WTC11 (cell line): ENCODE measurements around the gene TIMM10. TPM values are rescaled to one million over a fixed set of nuclear protein-coding genes. Genes with fewer than 3 reads are reported as not detected.
A peak's percentile ranks its signal among the peaks of the same experiment; 100 is the strongest.

Experiments
- ATF1 ChIP-seq: sonication (generic); formaldehyde crosslinking; IDR thresholded peaks from 2 replicates; pipeline ENCODE4 v1.8.1; 2023; ENCODE audit warnings: mild to moderate bottlenecking, moderate library complexity, missing genetic modification reagents
- CREB1 ChIP-seq: sonication (generic); formaldehyde crosslinking; IDR thresholded peaks from 2 replicates; pipeline ENCODE4 v1.8.0; 2023; ENCODE audit warnings: mild to moderate bottlenecking, missing genetic modification reagents
- E2F1 ChIP-seq: sonication (generic); formaldehyde crosslinking; IDR thresholded peaks from 2 replicates; pipeline ENCODE4 v1.8.0; 2022; ENCODE audit warnings: mild to moderate bottlenecking, missing genetic modification reagents
- ETV6 ChIP-seq: sonication (generic); formaldehyde crosslinking; IDR thresholded peaks from 2 replicates; pipeline ENCODE4 v1.8.1; 2022; ENCODE audit warnings: mild to moderate bottlenecking, missing genetic modification reagents
- GTF2I ChIP-seq: fragments of 250-450 bp; sonication (Bioruptor Pico); conservative IDR thresholded peaks from 2 replicates; pipeline ENCODE4 v1.4.0; 2021; ENCODE audit warnings: mild to moderate bottlenecking
- HMGXB4 ChIP-seq: sonication (generic); formaldehyde crosslinking; IDR thresholded peaks from 2 replicates; pipeline ENCODE4 v1.8.1; 2023; ENCODE audit warnings: mild to moderate bottlenecking, moderate library complexity, missing genetic modification reagents
- JAZF1 ChIP-seq: fragments of 250-450 bp; sonication (Bioruptor Pico); IDR thresholded peaks from 2 replicates; pipeline ENCODE4 v1.9.0; 2021; ENCODE audit warnings: moderate library complexity, mild to moderate bottlenecking, inconsistent platforms
- MAX ChIP-seq: sonication (generic); formaldehyde crosslinking; IDR thresholded peaks from 2 replicates; pipeline ENCODE4 v1.8.0; 2022; ENCODE audit warnings: mild to moderate bottlenecking, missing genetic modification reagents
- NR2C2 ChIP-seq: sonication (generic); formaldehyde crosslinking; IDR thresholded peaks from 2 replicates; pipeline ENCODE4 v1.8.0; 2022; ENCODE audit warnings: mild to moderate bottlenecking, missing genetic modification reagents
- NR3C1 ChIP-seq: sonication (generic); formaldehyde crosslinking; conservative IDR thresholded peaks from 2 replicates; pipeline ENCODE4 v1.8.1; 2023; ENCODE audit warnings: low read depth, mild to moderate bottlenecking, missing genetic modification reagents
- SMAD3 ChIP-seq: sonication (generic); formaldehyde crosslinking; IDR thresholded peaks from 2 replicates; pipeline ENCODE4 v1.8.0; 2022; ENCODE audit warnings: missing genetic modification reagents, mild to moderate bottlenecking, borderline replicate concordance
- ZBTB43 ChIP-seq: sonication (generic); formaldehyde crosslinking; IDR thresholded peaks from 2 replicates; pipeline ENCODE4 v1.8.1; 2023; ENCODE audit warnings: mild to moderate bottlenecking, missing genetic modification reagents
- ZNF396 ChIP-seq: fragments of 250-450 bp; sonication (Bioruptor Pico); IDR thresholded peaks from 2 replicates; pipeline ENCODE4 v1.8.0; 2021; ENCODE audit warnings: mild to moderate bottlenecking, moderate library complexity, borderline replicate concordance
- ZNF671 ChIP-seq: fragments of 250-450 bp; sonication (Bioruptor Pico); IDR thresholded peaks from 2 replicates; pipeline ENCODE4 v1.8.0; 2021; ENCODE audit warnings: mild to moderate bottlenecking
- ZSCAN18 ChIP-seq: fragments of 250-450 bp; sonication (Bioruptor Pico); IDR thresholded peaks from 2 replicates; pipeline ENCODE4 v2.1.2; 2022; ENCODE audit warnings: mild to moderate bottlenecking, moderate library complexity
- total RNA-seq: library from RNA; stranded (reverse); gene quantifications from 3 replicates; pipeline ENCODE4 v1.2.3, GENCODE V29; 2021
- TF ChIP-seq, protein P1 (sequence below): sonication (generic); formaldehyde crosslinking; IDR thresholded peaks from 2 replicates; pipeline ENCODE4 v1.8.0; 2023; ENCODE audit warnings: mild to moderate bottlenecking, missing genetic modification reagents
- TF ChIP-seq, protein P2 (sequence below): sonication (generic); formaldehyde crosslinking; IDR thresholded peaks from 2 replicates; pipeline ENCODE4 v1.8.0; 2023; ENCODE audit warnings: missing genetic modification reagents
- TF ChIP-seq, protein P3 (sequence below): fragments of 250-450 bp; sonication (Bioruptor Pico); IDR thresholded peaks from 2 replicates; pipeline ENCODE4 v1.9.0; 2021; ENCODE audit warnings: mild to moderate bottlenecking

Gene TIMM10
- total RNA-seq, 1 experiment from 2014 or later: 92.8 TPM

DNA sequence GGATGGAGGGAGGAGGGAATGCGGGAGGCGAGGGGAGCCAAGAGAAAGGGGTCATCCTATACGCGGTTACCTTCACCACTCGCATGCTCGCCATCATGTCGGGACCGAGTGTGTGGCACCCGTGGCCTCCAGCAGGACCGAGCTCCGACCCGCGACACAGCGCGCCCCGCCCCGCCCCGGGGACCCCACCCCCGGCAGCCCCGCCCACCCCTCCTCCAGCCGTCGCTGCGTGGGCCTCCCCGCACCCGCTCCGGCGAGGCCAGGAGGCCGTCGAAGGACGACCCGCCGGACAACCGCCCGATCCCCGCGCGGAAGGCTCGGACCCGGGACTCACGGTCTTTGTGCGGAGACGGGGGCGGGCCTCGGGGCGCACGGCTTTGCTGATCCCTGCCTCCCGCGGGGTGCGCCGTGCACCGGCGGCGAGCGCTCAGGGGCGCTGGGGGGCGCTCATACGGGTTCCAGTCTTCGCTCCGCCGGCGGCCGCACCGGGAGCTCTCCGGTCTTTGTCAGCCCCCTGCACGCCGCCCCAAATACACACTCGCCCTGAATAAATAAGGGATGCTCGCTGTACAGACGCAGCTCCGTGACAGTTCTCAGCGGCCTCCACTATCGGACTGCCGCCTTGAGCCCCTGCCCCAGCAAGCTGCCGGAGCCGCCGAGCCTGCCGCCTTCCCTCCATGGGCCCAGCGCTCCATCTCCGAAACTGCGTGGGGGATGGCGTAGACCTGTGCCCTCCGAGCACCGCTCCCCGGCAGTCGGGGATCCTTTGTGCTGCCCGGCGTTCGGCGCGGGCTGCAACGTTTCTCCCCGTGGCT lies 37.2 kb upstream of the TIMM10 start, which contains the start of gene UBE2L6 (continued):
- TF ChIP-seq NR2C2 (CRISPR knock-in tag) (no peak), JAZF1 (CRISPR knock-in tag) (no peak), HMGXB4 (CRISPR knock-in tag) (peak; percentile 91), ZBTB43 (peak; percentile 57; the same call in 1 of the 2 replicates), SMAD3 (CRISPR knock-in tag) (no peak), ETV6 (CRISPR knock-in tag) (no peak), GTF2I (CRISPR knock-in tag) (no peak), ZSCAN18 (CRISPR knock-in tag) (no peak), NR3C1 (CRISPR knock-in tag) (no peak), ZNF671 (CRISPR knock-in tag) (no peak), ZNF396 (CRISPR knock-in tag) (no peak), E2F1 (CRISPR knock-in tag) (no peak), MAX (CRISPR knock-in tag) (peak; percentile 78; the same call in 1 of the 2 replicates), ATF1 (CRISPR knock-in tag) (no peak), CREB1 (CRISPR knock-in tag) (no peak)
- TF ChIP-seq, protein P1, sequence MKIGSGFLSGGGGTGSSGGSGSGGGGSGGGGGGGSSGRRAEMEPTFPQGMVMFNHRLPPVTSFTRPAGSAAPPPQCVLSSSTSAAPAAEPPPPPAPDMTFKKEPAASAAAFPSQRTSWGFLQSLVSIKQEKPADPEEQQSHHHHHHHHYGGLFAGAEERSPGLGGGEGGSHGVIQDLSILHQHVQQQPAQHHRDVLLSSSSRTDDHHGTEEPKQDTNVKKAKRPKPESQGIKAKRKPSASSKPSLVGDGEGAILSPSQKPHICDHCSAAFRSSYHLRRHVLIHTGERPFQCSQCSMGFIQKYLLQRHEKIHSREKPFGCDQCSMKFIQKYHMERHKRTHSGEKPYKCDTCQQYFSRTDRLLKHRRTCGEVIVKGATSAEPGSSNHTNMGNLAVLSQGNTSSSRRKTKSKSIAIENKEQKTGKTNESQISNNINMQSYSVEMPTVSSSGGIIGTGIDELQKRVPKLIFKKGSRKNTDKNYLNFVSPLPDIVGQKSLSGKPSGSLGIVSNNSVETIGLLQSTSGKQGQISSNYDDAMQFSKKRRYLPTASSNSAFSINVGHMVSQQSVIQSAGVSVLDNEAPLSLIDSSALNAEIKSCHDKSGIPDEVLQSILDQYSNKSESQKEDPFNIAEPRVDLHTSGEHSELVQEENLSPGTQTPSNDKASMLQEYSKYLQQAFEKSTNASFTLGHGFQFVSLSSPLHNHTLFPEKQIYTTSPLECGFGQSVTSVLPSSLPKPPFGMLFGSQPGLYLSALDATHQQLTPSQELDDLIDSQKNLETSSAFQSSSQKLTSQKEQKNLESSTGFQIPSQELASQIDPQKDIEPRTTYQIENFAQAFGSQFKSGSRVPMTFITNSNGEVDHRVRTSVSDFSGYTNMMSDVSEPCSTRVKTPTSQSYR (CRISPR knock-in tag): no peak
- TF ChIP-seq, protein P2, sequence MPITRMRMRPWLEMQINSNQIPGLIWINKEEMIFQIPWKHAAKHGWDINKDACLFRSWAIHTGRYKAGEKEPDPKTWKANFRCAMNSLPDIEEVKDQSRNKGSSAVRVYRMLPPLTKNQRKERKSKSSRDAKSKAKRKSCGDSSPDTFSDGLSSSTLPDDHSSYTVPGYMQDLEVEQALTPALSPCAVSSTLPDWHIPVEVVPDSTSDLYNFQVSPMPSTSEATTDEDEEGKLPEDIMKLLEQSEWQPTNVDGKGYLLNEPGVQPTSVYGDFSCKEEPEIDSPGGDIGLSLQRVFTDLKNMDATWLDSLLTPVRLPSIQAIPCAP: no peak
- TF ChIP-seq, protein P3, sequence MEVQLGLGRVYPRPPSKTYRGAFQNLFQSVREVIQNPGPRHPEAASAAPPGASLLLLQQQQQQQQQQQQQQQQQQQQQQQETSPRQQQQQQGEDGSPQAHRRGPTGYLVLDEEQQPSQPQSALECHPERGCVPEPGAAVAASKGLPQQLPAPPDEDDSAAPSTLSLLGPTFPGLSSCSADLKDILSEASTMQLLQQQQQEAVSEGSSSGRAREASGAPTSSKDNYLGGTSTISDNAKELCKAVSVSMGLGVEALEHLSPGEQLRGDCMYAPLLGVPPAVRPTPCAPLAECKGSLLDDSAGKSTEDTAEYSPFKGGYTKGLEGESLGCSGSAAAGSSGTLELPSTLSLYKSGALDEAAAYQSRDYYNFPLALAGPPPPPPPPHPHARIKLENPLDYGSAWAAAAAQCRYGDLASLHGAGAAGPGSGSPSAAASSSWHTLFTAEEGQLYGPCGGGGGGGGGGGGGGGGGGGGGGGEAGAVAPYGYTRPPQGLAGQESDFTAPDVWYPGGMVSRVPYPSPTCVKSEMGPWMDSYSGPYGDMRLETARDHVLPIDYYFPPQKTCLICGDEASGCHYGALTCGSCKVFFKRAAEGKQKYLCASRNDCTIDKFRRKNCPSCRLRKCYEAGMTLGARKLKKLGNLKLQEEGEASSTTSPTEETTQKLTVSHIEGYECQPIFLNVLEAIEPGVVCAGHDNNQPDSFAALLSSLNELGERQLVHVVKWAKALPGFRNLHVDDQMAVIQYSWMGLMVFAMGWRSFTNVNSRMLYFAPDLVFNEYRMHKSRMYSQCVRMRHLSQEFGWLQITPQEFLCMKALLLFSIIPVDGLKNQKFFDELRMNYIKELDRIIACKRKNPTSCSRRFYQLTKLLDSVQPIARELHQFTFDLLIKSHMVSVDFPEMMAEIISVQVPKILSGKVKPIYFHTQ: no peak
